ENCODE data around the gene OGDHL. TPM values are rescaled to one million over a fixed set of nuclear protein-coding genes. Genes with fewer than 3 reads are reported as not detected.
A peak's percentile ranks its signal among the peaks of the same experiment; 100 is the strongest.

OGDHL gene
- total RNA-seq = 35.4 and 44.6 TPM in 2 replicates
- polyA plus RNA-seq = 21.4 and 25.8 TPM in 2 replicates

DNA sequence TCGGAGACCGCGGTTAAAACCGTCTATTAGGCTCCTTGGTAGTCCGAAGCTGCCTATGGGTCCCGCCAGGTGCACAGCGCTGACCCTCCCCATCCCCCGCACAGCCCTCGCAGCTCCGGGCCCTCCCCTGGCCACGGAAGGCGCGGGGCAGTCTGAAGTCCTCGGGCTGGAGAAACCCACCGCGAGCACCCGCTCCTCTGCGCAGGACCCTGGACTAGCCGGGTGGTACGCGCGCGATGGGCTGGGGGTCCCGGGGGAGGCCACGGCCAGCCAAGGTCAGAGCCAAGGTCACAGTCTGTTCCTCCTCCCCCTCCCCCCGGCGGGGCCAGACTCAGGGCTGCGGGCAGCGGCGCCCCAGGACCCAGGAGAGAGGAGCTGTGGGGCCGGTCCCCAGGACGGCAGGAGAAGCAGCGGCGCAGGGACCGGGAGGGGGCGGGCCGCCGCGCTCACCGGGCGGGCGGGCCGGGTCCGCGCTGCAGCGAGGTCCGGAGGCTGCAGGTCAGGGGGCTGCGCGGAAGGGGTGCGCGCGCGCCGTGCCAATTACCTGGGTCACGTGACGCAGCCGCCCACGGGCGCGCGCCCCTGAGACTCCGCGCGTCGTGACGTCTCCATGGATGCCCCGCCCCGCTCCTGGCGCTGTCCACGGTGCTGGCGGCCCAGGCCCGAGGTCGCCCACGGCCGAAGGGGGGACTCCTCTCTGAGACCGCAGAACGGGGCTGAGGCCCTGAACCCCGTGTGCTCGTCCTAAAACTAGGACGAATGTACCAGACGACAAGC lies at the start of gene OGDHL:
TSS of gene OGDHL (minus strand) at position 535 of the 777 bp plus-strand sequence. CDS start 3,731 bp downstream, outside the sequence.
- no peaks in the 10 kb centered on the region for H3K9me3 ChIP-seq (ENCODE audit: low read depth)
- H3K27ac ChIP-seq = no peak within 1 kb of the TSS
- TF ChIP-seq, protein P1, sequence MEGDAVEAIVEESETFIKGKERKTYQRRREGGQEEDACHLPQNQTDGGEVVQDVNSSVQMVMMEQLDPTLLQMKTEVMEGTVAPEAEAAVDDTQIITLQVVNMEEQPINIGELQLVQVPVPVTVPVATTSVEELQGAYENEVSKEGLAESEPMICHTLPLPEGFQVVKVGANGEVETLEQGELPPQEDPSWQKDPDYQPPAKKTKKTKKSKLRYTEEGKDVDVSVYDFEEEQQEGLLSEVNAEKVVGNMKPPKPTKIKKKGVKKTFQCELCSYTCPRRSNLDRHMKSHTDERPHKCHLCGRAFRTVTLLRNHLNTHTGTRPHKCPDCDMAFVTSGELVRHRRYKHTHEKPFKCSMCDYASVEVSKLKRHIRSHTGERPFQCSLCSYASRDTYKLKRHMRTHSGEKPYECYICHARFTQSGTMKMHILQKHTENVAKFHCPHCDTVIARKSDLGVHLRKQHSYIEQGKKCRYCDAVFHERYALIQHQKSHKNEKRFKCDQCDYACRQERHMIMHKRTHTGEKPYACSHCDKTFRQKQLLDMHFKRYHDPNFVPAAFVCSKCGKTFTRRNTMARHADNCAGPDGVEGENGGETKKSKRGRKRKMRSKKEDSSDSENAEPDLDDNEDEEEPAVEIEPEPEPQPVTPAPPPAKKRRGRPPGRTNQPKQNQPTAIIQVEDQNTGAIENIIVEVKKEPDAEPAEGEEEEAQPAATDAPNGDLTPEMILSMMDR (IDR thresholded peaks at IDR 0.05; ENCODE audit: low read depth, low read length) = no peak
- peak within 1 kb of the TSS; percentile 77 for H3K4me3 ChIP-seq
- no peaks in the 10 kb centered on the region for H3K36me3 ChIP-seq
- peak; percentile 67 to 94 for DNase-seq (ENCODE audit: low read depth in 1 of 2, low spot score in 1 of 2)
- peaks cover 7% of the 10 kb centered on the region for H3K27me3 ChIP-seq
- no peaks in the 10 kb centered on the region for H3K4me1 ChIP-seq (ENCODE audit: low read depth)

GRCh38 chr10:49803988-49804387 lies 41.9 kb upstream of the OGDHL start:
- Histone ChIP-seq H3K27me3 (no peaks in the 10 kb centered on the region), H3K9me3 (ENCODE audit: low read depth) (no peaks in the 10 kb centered on the region), H3K36me3 (no peaks in the 10 kb centered on the region), H3K4me1 (ENCODE audit: low read depth) (no peaks in the 10 kb centered on the region), H3K4me3 (no peak overlapping the region), H3K27ac (no peak overlapping the region)
- TF ChIP-seq, protein P1 (IDR thresholded peaks at IDR 0.05; ENCODE audit: low read depth, low read length) = no peak
- no peak for DNase-seq (ENCODE audit: low read depth in 1 of 2, low spot score in 1 of 2)

DNA sequence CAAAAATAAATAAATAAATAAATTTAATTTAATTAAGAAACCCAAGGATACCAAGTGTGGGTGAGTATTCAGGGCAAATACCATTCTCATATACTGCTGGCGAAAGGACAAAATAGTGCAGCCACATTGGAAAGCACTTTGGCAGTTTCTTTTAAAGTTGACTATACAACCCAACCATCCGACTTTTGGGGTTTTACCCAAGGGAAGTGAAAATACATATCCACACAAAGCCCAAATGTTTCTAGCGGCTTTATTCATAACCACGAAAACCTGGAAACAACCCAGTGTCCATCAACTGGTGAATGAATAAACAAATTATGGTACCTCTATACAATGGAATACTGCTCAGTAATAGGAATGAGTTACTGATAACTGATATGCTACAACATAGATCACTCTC lies 36.2 kb upstream of the OGDHL start:
- Histone ChIP-seq H3K4me3 (no peak overlapping the region), H3K36me3 (no peaks in the 10 kb centered on the region), H3K27ac (no peak overlapping the region), H3K4me1 (ENCODE audit: low read depth) (no peaks in the 10 kb centered on the region), H3K9me3 (ENCODE audit: low read depth) (no peaks in the 10 kb centered on the region), H3K27me3 (no peaks in the 10 kb centered on the region)
- DNase-seq (ENCODE audit: low read depth in 1 of 2, low spot score in 1 of 2) = no peak
- TF ChIP-seq, protein P1 (IDR thresholded peaks at IDR 0.05; ENCODE audit: low read depth, low read length) = no peak

- Histone ChIP-seq H3K4me1 (ENCODE audit: low read depth) (no peaks in the 10 kb centered on the region), H3K4me3 (no peak overlapping the region), H3K36me3 (no peaks in the 10 kb centered on the region), H3K9me3 (ENCODE audit: low read depth) (no peaks in the 10 kb centered on the region), H3K27ac (no peak overlapping the region), H3K27me3 (no peaks in the 10 kb centered on the region)
- TF ChIP-seq, protein P1 (IDR thresholded peaks at IDR 0.05; ENCODE audit: low read depth, low read length) = no peak
- no peak for DNase-seq (ENCODE audit: low read depth in 1 of 2, low spot score in 1 of 2)
Observed at GRCh38 chr10:49791100-49791499, 29.0 kb upstream of the OGDHL start.

GRCh38 chr10:49784681-49785080 lies 22.6 kb upstream of the OGDHL start:
- H3K9me3 ChIP-seq (ENCODE audit: low read depth) = no peaks in the 10 kb centered on the region
- no peak overlapping the region for H3K4me3 ChIP-seq
- H3K27ac ChIP-seq = no peak overlapping the region
- H3K4me1 ChIP-seq (ENCODE audit: low read depth) = peaks cover 4% of the 10 kb centered on the region
- TF ChIP-seq, protein P1 (IDR thresholded peaks at IDR 0.05; ENCODE audit: low read depth, low read length) = no peak
- H3K27me3 ChIP-seq = no peaks in the 10 kb centered on the region
- no peaks in the 10 kb centered on the region for H3K36me3 ChIP-seq
- DNase-seq (ENCODE audit: low read depth in 1 of 2, low spot score in 1 of 2) = peak in 1 of 2 donors; percentile 27
